ENCODE measurements around the gene MARK2.

The MARK2 gene

DNA sequence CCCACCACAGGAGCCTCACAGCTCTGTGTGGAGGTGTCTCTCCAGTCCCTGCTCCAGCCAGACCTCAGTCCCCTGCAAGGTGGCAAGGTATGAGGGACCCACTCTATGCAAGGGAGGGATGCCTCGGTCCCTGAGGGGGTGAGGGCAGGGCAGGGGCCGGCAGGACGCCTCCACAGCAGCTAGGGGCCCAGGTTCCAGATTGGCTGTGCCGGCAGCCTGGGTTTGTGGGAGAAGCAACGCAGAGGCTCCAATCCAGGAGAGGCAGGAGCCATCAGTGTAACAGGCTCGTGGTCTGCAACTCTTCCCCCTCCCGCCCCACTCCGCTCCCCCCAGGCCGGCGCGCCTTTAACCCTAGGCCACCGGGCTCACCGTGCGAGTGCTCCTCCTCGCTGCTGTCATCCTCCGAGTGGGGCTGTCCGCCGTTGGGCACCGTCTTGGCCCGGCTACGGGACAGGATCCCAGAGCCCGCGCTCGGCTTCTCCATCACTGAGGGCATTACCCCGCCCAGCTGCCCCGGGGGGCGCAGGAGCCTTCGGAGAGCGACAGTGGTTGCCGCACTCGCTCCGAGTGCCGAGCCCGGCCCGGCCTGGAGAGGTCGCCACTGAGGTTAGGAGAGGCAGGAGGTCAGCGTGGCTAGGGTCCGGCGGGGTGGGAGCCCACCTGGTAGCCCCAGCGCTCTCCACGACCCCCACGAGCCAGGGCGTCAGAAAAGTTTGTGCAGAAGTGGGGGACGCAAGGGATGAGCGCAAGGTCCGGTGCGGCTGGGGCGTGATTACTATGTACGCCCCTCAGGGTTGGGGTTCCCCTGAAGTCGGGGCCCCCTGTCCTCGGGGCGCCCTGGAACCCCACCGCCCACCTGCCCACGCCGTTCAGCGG, 77.3 kb downstream of the MARK2 start:
- no peak for DNase-seq (ENCODE audit: low spot score)
- Histone ChIP-seq H3K4me3 (peak overlapping the region; percentile 85), H3K27ac (peak overlapping the region; percentile 89 to 98)
- peak; percentile 55 for TF ChIP-seq CTCF (IDR thresholded peaks at IDR 0.05)

DNA sequence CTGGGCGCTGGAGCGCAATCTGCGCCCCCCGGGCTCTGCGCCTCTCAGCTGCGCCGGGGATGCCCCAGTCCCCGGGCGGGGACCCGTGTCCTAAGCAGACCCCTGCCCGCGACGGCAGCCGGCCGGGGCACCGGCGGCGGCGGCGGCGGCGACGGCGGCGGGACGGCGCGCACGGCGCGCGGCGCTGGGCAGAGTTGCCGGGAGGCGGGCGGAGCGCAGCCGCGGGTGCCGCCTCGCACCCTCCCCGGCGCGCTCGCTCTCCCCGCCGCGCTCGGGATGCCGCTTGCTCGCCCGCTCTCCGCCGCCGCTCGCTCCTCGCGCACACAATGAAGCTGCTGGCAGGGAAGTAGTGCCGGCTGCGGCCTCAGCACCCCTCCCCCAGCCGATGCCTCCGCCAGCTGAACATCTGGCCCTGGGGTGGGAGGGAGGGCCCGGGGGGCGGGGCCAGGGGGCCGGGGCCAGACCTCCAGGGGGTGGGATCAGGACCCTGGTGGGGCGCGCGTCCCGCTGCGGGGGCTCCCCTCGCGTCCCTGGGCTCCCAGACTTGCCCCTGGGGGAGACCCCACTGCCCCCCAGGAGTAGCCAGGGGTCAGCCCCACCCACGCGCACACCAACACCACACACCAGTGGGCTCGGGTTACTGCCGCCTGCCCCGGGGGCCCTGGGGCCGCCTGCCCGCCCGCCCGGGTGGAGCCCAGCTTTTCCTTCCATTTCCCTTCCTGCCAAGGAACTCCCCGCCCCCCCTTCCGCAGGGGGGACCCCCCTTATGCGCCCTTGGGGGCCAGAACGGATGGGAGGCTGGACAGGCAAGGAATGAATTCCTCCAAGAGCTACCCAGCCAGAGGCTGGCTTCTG, 78.2 kb downstream of the MARK2 start, which contains the start of gene RCOR2:
RCOR2 (minus strand) TSS at position 328 of the 855 bp plus-strand sequence. CDS start 708 bp downstream, outside the sequence.
- no peak for DNase-seq (ENCODE audit: low spot score)
- Histone ChIP-seq H3K27ac (peak within 1 kb of the TSS; percentile 89 to 98), H3K4me3 (peak within 1 kb of the TSS; percentile 85)
- TF ChIP-seq CTCF (IDR thresholded peaks at IDR 0.05) = no peak

DNA sequence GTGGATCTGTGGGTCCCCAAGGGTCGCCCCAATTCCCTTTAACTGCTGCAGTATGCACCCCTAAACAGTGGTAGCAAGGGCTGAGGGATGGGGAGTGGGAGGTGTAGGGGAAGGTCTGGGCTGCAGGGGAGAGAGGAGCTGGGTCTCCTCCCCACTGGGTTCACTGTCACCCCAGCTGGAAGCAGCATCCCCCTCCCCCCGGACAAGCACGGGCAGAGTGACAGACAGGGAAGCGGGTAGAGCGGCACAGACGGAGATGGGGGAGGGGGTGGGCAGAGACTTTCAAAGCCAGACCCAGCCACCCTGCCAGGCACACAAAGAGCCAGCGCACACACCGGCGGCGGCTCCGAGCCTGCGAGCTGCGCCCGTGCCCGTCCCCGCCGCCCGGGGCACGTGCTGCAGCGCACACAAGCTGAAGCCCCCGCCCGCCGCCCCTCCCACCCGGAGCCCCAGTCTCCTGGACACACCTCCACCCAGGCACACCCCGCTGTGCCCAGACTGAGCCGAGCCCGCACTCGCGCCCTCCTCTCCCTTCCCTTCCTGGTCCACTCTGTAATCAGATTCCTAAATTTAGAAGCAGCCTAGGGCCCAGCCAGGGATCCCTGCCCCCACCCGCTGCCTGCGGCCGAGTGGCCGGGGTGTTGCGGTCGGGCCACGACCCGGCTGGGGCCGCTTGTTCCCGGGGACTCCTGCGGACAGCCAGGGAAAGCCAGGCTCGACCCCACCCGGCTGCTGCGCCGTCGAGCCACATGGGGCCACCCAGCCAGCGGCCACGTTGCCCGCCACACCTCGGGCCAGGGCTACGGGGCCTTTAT, 79.0 kb downstream of the MARK2 start:
- peak; percentile 87 for DNase-seq (ENCODE audit: low spot score)
- no peak for TF ChIP-seq CTCF (IDR thresholded peaks at IDR 0.05)
- peak overlapping the region; percentile 89 to 98 for H3K27ac ChIP-seq

DNA sequence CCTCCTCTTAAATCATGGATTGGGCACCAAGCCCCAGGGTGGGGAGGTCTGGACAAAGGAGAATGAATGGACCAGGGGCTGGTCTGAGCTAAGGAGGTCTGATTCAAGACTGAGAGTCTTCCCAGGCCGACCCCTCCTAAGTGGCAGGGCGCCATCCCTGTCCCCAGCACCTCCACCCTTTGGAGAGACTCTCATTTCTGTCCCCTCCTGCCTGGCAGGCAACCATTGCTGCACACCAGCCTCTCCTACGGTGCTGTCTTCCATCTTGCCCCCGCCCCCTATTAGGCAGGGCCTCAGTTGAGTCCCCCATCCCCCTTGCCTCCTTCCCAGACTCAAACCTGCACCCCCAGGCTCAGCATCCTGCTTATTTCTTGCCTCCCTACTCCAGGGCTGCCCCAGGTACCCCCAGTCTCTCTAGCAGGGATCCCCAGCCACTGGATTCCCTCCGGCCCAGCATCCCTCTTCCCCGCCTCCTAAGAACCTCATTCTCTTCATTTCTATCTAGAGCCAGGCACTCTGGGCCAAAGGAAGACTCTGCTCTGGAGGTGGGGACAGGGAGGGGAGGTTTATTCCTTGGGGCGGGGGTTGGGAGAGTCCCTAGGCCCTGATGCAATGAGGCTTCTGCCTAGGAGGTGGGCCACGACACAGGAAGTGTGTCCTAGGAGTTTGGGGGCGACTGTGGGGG, 79.7 kb downstream of the MARK2 start:
- H3K4me3 ChIP-seq = peak overlapping the region; percentile 85
- H3K27ac ChIP-seq = peak overlapping the region; percentile 89 to 98
- TF ChIP-seq CTCF (IDR thresholded peaks at IDR 0.05) = no peak
- no peak for DNase-seq (ENCODE audit: low spot score)

More for the DNA sequence above, 79.0 kb downstream of the MARK2 start:
- peak overlapping the region; percentile 85 for H3K4me3 ChIP-seq

GRCh38 chr11:63919267-63920125, 80.6 kb downstream of the MARK2 start:
- TF ChIP-seq CTCF (IDR thresholded peaks at IDR 0.05) = no peak
- H3K4me3 ChIP-seq = peak overlapping the region; percentile 85
- no peak for DNase-seq (ENCODE audit: low spot score)
- H3K27ac ChIP-seq = peak overlapping the region; percentile 89 to 98

Measured in coronary artery (tissue), 2 donors.